ENCODE measurements around the gene KRT32. TPM values are rescaled to one million over a fixed set of nuclear protein-coding genes. Genes with fewer than 3 reads are reported as not detected.

KRT32 gene
- total and polyA plus RNA-seq, 9 donors = not detected

Other genes starting within 250 kb of the KRT32 start
- not detected for gene KRTAP9-2, start 240.7 kb downstream of the KRT32 start, total RNA-seq
- not detected for gene KRTAP9-2, start 240.7 kb downstream of the KRT32 start, polyA plus RNA-seq (ENCODE audit: insufficient read depth in 1 of 8, insufficient read length in 8 of 8, low replicate concordance in 1 of 8)
- gene KRTAP9-3, start 234.9 kb downstream of the KRT32 start, total RNA-seq = not detected
- gene KRTAP9-3, start 234.9 kb downstream of the KRT32 start, polyA plus RNA-seq (ENCODE audit: insufficient read depth in 1 of 8, insufficient read length in 8 of 8, low replicate concordance in 1 of 8) = not detected
- gene KRTAP9-8, start 229.4 kb downstream of the KRT32 start, total RNA-seq = not detected
- gene KRTAP9-8, start 229.4 kb downstream of the KRT32 start, polyA plus RNA-seq (ENCODE audit: insufficient read depth in 1 of 8, insufficient read length in 8 of 8, low replicate concordance in 1 of 8) = not detected
- gene KRTAP9-4, start 217.7 kb downstream of the KRT32 start, total RNA-seq = not detected
- gene KRTAP9-4, start 217.7 kb downstream of the KRT32 start, polyA plus RNA-seq (ENCODE audit: insufficient read depth in 1 of 8, insufficient read length in 8 of 8, low replicate concordance in 1 of 8) = not detected
- gene KRTAP9-9, start 212.0 kb downstream of the KRT32 start, total RNA-seq = not detected
- not detected for gene KRTAP9-9, start 212.0 kb downstream of the KRT32 start, polyA plus RNA-seq (ENCODE audit: insufficient read depth in 1 of 8, insufficient read length in 8 of 8, low replicate concordance in 1 of 8)
- not detected for gene KRTAP9-6, start 202.0 kb downstream of the KRT32 start, total RNA-seq
- under 1 TPM in 5 of 8 donors, not detected in 3; 0.13 to 0.22 (median 0.19) TPM for gene KRTAP9-6, start 202.0 kb downstream of the KRT32 start, polyA plus RNA-seq (ENCODE audit: insufficient read depth in 1 of 8, insufficient read length in 8 of 8, low replicate concordance in 1 of 8)
- not detected for gene KRTAP9-7, start 191.7 kb downstream of the KRT32 start, total RNA-seq
- not detected for gene KRTAP9-7, start 191.7 kb downstream of the KRT32 start, polyA plus RNA-seq (ENCODE audit: insufficient read depth in 1 of 8, insufficient read length in 8 of 8, low replicate concordance in 1 of 8)
- gene KRTAP29-1, start 164.5 kb downstream of the KRT32 start, total RNA-seq = not detected
- not detected for gene KRTAP29-1, start 164.5 kb downstream of the KRT32 start, polyA plus RNA-seq (ENCODE audit: insufficient read depth in 1 of 8, insufficient read length in 8 of 8, low replicate concordance in 1 of 8)
- not detected for gene KRTAP16-1, start 158.1 kb downstream of the KRT32 start, total RNA-seq
- not detected for gene KRTAP16-1, start 158.1 kb downstream of the KRT32 start, polyA plus RNA-seq (ENCODE audit: insufficient read depth in 1 of 8, insufficient read length in 8 of 8, low replicate concordance in 1 of 8)
- gene KRTAP17-1, start 151.7 kb downstream of the KRT32 start, total RNA-seq = not detected
- gene KRTAP17-1, start 151.7 kb downstream of the KRT32 start, polyA plus RNA-seq (ENCODE audit: insufficient read depth in 1 of 8, insufficient read length in 8 of 8, low replicate concordance in 1 of 8) = not detected
- gene KRT33A, start 116.6 kb downstream of the KRT32 start, total RNA-seq = not detected
- gene KRT33A, start 116.6 kb downstream of the KRT32 start, polyA plus RNA-seq (ENCODE audit: insufficient read depth in 1 of 8, insufficient read length in 8 of 8, low replicate concordance in 1 of 8) = not detected
- 0.09 TPM for gene KRT33B, start 97.6 kb downstream of the KRT32 start, total RNA-seq
- gene KRT33B, start 97.6 kb downstream of the KRT32 start, polyA plus RNA-seq (ENCODE audit: insufficient read depth in 1 of 8, insufficient read length in 8 of 8, low replicate concordance in 1 of 8) = under 1 TPM; 0.08 to 0.37 (median 0.19) TPM
- gene KRT34, start 85.1 kb downstream of the KRT32 start, total RNA-seq = not detected
- not detected for gene KRT34, start 85.1 kb downstream of the KRT32 start, polyA plus RNA-seq (ENCODE audit: insufficient read depth in 1 of 8, insufficient read length in 8 of 8, low replicate concordance in 1 of 8)
- gene KRT31, start 69.8 kb downstream of the KRT32 start, total RNA-seq = 3.3 TPM
- gene KRT31, start 69.8 kb downstream of the KRT32 start, polyA plus RNA-seq (ENCODE audit: insufficient read depth in 1 of 8, insufficient read length in 8 of 8, low replicate concordance in 1 of 8) = 1 to 10 TPM; 3.9 to 6.4 (median 5.7) TPM
- not detected for gene KRT37, start 42.8 kb downstream of the KRT32 start, total RNA-seq
- gene KRT37, start 42.8 kb downstream of the KRT32 start, polyA plus RNA-seq (ENCODE audit: insufficient read depth in 1 of 8, insufficient read length in 8 of 8, low replicate concordance in 1 of 8) = not detected
- gene KRT38, start 26.4 kb downstream of the KRT32 start, total RNA-seq = not detected
- not detected for gene KRT38, start 26.4 kb downstream of the KRT32 start, polyA plus RNA-seq (ENCODE audit: insufficient read depth in 1 of 8, insufficient read length in 8 of 8, low replicate concordance in 1 of 8)
- gene KRT35, start 13.8 kb upstream of the KRT32 start, total RNA-seq = not detected
- gene KRT35, start 13.8 kb upstream of the KRT32 start, polyA plus RNA-seq (ENCODE audit: insufficient read depth in 1 of 8, insufficient read length in 8 of 8, low replicate concordance in 1 of 8) = under 1 TPM in 1 of 8 donors, not detected in 7; 0.08 TPM
- gene KRT36, start 22.5 kb upstream of the KRT32 start, total RNA-seq = not detected
- not detected for gene KRT36, start 22.5 kb upstream of the KRT32 start, polyA plus RNA-seq (ENCODE audit: insufficient read depth in 1 of 8, insufficient read length in 8 of 8, low replicate concordance in 1 of 8)
- 0.13 TPM for gene KRT13, start 38.2 kb upstream of the KRT32 start, total RNA-seq
- 100 to 1,000 TPM in 1 of 8 donors, 1 to 10 TPM in 1, under 1 TPM in 5, not detected in 1; 0.16 to 177 (median 0.73) TPM for gene KRT13, start 38.2 kb upstream of the KRT32 start, polyA plus RNA-seq (ENCODE audit: insufficient read depth in 1 of 8, insufficient read length in 8 of 8, low replicate concordance in 1 of 8)
- gene KRT15, start 51.5 kb upstream of the KRT32 start, total RNA-seq = 0.31 TPM
- gene KRT15, start 51.5 kb upstream of the KRT32 start, polyA plus RNA-seq (ENCODE audit: insufficient read depth in 1 of 8, insufficient read length in 8 of 8, low replicate concordance in 1 of 8) = 10 to 100 TPM in 1 of 8 donors, 1 to 10 TPM in 1, under 1 TPM in 4, not detected in 2; 0.04 to 68.8 (median 0.20) TPM
- 0.62 TPM for gene KRT19, start 60.9 kb upstream of the KRT32 start, total RNA-seq
- gene KRT19, start 60.9 kb upstream of the KRT32 start, polyA plus RNA-seq (ENCODE audit: insufficient read depth in 1 of 8, insufficient read length in 8 of 8, low replicate concordance in 1 of 8) = 10 to 100 TPM in 1 of 8 donors, 1 to 10 TPM in 4, under 1 TPM in 3; 0.31 to 45.2 (median 1.1) TPM
- not detected for gene KRT9, start 104.7 kb upstream of the KRT32 start, total RNA-seq
- gene KRT9, start 104.7 kb upstream of the KRT32 start, polyA plus RNA-seq (ENCODE audit: insufficient read depth in 1 of 8, insufficient read length in 8 of 8, low replicate concordance in 1 of 8) = under 1 TPM in 1 of 8 donors, not detected in 7; 0.12 TPM
- 0.04 TPM for gene KRT14, start 119.5 kb upstream of the KRT32 start, total RNA-seq
- 10 to 100 TPM in 1 of 8 donors, 1 to 10 TPM in 1, under 1 TPM in 5, not detected in 1; 0.24 to 49.4 (median 0.61) TPM for gene KRT14, start 119.5 kb upstream of the KRT32 start, polyA plus RNA-seq (ENCODE audit: insufficient read depth in 1 of 8, insufficient read length in 8 of 8, low replicate concordance in 1 of 8)
- not detected for gene KRT16, start 145.4 kb upstream of the KRT32 start, total RNA-seq
- under 1 TPM in 1 of 8 donors, not detected in 7; 0.83 TPM for gene KRT16, start 145.4 kb upstream of the KRT32 start, polyA plus RNA-seq (ENCODE audit: insufficient read depth in 1 of 8, insufficient read length in 8 of 8, low replicate concordance in 1 of 8)
- 1.6 TPM for gene KRT17, start 157.2 kb upstream of the KRT32 start, total RNA-seq
- gene KRT17, start 157.2 kb upstream of the KRT32 start, polyA plus RNA-seq (ENCODE audit: insufficient read depth in 1 of 8, insufficient read length in 8 of 8, low replicate concordance in 1 of 8) = 100 to 1,000 TPM in 1 of 8 donors, 10 to 100 TPM in 1, 1 to 10 TPM in 4, under 1 TPM in 2; 0.72 to 243 (median 1.6) TPM
- 224 TPM for gene EIF1, start 221.5 kb upstream of the KRT32 start, total RNA-seq
- gene EIF1, start 221.5 kb upstream of the KRT32 start, polyA plus RNA-seq (ENCODE audit: insufficient read depth in 1 of 8, insufficient read length in 8 of 8, low replicate concordance in 1 of 8) = 100 to 1,000 TPM; 764 to 855 (median 812) TPM
- gene GAST, start 244.9 kb upstream of the KRT32 start, total RNA-seq = not detected
- under 1 TPM in 1 of 8 donors, not detected in 7; 0.79 TPM for gene GAST, start 244.9 kb upstream of the KRT32 start, polyA plus RNA-seq (ENCODE audit: insufficient read depth in 1 of 8, insufficient read length in 8 of 8, low replicate concordance in 1 of 8)